AG09309 (cell line): ENCODE data around the gene HIGD1C.
A peak's percentile ranks its signal among the peaks of the same experiment; 100 is the strongest.

Experiments
- DNase-seq: peaks from one replicate; pipeline ENCODE4 v3.0.0-alpha.2; 2010; ENCODE audit warnings: low read depth
- H3K4me3 ChIP-seq: 2 replicates; pipeline ENCODE4 v1.5.1; 2011; ENCODE audit warnings: mild to moderate bottlenecking, low read depth, low read length, moderate library complexity; ENCODE audit not compliant: control insufficient read depth
- TF ChIP-seq, protein P1 (sequence below): IDR thresholded peaks from 2 replicates; pipeline ENCODE4 v1.5.1; 2011; ENCODE audit warnings: mild to moderate bottlenecking, low read depth, low read length, inconsistent platforms; ENCODE audit not compliant: insufficient read depth, control insufficient read depth; ENCODE audit errors: missing control alignments

HIGD1C gene

DNA sequence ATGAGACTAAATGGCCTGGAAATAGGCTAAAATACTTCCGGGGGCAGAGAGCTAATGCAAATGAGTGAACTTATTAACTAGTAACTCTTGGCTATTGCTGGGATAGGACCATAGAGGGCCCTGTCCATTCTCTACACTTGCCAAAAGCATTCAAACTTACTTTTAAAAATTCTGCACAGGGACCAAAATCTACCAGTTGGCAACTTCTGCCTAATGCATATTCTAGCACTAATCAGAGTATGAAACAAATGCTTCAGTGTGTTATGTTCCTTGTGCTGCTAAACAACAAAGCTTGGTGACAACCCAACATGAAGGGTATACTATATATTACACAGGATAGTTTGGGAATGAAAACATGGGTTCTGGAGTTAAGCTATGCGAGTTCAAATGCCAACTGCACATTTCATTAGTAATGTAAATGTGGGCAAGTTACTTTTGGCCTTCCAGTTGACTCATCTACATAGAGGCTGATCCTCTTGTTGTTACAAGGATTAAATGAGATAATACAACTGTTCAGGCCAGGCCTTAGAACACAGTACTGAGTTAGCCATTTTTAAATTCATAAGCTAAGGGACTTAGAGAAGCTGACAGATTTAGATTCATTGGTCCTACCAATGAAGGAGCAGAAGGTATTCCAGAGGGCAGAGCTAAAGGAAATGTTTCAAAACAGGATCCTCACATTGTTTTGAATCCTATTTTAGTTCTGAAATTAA lies 32.4 kb downstream of the HIGD1C start:
- TF ChIP-seq, protein P1, sequence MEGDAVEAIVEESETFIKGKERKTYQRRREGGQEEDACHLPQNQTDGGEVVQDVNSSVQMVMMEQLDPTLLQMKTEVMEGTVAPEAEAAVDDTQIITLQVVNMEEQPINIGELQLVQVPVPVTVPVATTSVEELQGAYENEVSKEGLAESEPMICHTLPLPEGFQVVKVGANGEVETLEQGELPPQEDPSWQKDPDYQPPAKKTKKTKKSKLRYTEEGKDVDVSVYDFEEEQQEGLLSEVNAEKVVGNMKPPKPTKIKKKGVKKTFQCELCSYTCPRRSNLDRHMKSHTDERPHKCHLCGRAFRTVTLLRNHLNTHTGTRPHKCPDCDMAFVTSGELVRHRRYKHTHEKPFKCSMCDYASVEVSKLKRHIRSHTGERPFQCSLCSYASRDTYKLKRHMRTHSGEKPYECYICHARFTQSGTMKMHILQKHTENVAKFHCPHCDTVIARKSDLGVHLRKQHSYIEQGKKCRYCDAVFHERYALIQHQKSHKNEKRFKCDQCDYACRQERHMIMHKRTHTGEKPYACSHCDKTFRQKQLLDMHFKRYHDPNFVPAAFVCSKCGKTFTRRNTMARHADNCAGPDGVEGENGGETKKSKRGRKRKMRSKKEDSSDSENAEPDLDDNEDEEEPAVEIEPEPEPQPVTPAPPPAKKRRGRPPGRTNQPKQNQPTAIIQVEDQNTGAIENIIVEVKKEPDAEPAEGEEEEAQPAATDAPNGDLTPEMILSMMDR = no peak
- no peak for DNase-seq

DNA sequence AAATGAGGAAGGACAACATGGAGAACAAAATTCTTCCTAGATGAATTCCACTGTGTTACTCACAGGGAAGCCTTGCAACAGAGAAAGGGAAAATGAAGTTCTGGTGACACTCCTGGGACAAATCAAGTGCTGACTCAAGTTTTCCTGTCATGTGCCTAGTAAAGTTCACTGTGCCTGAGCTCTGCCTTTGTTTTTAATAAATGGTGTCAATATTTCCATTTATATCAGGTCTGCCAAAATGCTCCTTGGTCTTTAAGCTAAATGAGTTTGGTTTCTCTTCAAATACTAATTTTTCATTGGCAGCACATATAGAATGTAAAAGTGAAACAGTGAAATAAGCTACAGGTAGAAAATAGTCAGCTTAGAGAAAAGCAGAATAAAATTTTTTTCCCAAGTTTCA lies 33.0 kb downstream of the HIGD1C start:
- H3K4me3 ChIP-seq = no peak overlapping the region
- peak; percentile 53 for DNase-seq
- TF ChIP-seq, protein P1 = no peak

More for the DNA sequence above, 32.4 kb downstream of the HIGD1C start:
- H3K4me3 ChIP-seq = no peak overlapping the region

DNA sequence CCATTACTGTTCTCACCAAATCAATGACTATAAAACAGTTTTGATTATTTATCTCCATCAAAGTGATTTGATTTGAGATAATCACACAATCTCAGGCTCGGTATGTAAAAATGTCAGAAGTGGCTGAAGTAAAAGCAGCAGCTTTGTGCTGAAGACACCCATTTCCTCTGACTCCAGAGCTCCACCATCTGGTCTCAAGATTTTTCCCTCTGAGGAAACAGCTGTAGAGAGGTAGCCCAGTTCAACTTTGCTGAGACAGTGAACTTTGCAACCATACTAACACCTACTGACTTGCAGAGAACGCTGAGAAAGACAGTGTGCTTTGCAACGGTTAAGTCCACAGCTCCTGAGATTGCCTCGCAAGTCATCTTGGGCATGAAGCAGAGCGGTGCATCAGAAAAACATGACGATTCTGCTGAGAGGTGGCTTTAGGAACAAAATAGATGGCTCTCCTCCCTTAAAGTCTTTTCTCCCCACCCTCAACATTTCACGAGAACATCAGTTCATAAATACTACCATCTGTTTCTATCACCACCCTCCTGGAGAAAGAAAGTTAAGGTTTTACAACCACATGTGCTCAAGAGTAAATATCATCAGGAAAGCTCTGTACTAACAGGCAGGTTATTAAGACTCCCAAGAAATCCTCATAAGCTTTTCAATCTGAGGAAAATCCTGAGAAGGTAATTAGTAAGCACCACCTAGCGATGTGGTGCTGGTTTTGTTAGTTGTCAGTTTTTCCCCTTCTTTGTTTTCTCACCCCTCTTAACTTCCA lies 34.8 kb downstream of the HIGD1C start:
- DNase-seq = no peak
- no peak overlapping the region for H3K4me3 ChIP-seq
- TF ChIP-seq, protein P1 = peak; percentile 67

DNA sequence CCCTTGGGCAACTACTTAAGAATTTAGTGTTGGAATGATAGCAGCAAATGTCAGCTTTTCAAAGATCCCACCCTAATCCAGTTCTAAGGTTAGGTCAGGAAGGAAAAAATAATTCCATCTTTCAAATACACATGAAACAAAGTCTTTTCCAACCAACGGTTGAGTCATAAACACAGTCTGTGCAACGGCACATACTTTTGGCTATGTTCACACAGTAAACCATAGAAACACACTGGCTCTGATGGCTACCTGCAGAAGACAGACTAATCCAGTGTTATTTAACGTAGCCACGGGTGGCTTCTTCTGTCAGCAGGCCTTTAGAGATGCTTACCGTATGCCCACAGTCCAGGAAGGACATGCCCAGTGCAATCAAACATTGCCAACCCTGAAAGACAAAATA lies 35.7 kb downstream of the HIGD1C start:
- H3K4me3 ChIP-seq = no peak overlapping the region
- TF ChIP-seq, protein P1 = no peak
- no peak for DNase-seq

DNA sequence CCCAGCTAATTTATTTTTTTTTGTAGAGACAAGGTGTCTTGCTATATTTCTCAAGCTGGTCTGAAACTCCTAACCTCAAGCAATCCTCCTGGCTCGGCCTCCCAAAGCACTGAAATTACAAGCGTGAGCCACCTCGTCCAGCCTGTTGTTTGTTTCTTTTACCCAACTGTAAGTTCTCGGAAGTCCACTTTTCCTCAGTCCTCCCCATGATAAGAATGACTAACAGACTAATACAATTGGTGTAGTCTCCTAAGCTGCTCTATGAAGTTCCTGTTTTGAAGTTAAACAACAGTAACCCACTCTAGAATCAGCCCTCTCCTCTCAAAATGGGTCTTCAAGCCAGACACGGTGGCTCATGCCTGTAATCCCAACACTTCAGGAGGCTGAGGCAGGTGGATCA lies 36.5 kb downstream of the HIGD1C start:
- TF ChIP-seq, protein P1 = no peak
- no peak for DNase-seq

DNA sequence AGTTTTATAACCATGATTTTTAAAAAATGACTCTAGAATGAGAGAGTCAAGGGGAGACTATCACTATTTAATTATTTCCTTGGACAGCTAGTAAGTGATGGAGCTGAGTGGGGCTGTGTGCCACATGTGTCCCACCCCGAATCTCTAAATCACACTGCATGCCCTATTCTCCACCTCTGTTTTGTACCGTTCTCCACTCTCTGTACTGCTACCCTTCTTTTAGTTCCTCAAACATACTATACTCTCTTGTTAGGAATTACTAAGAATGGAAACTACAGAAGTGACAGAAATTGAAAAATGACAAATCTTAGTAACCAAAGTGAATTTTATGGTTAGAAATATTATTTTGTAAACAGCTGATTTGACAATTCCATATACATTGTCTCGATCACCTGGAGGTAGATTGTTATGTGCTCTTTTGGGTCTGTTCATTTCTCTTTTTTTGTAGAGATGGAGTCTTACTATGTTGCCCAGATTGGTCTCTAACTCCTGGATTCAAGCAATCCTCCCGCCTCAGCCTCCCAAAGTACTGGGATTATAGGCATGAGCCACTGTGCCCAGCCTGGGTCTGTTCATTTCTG lies 37.9 kb downstream of the HIGD1C start:
- TF ChIP-seq, protein P1 = no peak
- no peak for DNase-seq
- no peak overlapping the region for H3K4me3 ChIP-seq

More for the DNA sequence above, 36.5 kb downstream of the HIGD1C start:
- H3K4me3 ChIP-seq = no peak overlapping the region
